Neural progenitor cell (in vitro differentiated cells): Measurements from ENCODE around the gene FCAMR.

Experiments
- CTCF ChIP-seq: fragments of 200-600 bp; sonication (generic); IDR thresholded peaks from 2 replicates; pipeline ENCODE4 v1.5.1; 2017; ENCODE audit warnings: antibody characterized with exemption, mild to moderate bottlenecking
- EZH2phosphoT487 ChIP-seq: fragments of 200-600 bp; sonication (generic); IDR thresholded peaks from 2 replicates; pipeline ENCODE4 v1.6.1; 2017; ENCODE audit warnings: antibody characterized with exemption

GRCh38 chr1:206909883-206910318 lies 60.4 kb downstream of the FCAMR start:
- TF ChIP-seq CTCF: no peak
- TF ChIP-seq EZH2phosphoT487: peak; percentile 63
